DOHH2 (cell line): Measurements from ENCODE around the gene LSM14A.

ENCODE experiments used
- CTCF ChIP-seq: fragments of 200-600 bp; sonication (generic); IDR thresholded peaks from one replicate; pipeline ENCODE4 v1.5.1; 2014; ENCODE audit warnings: antibody characterized with exemption, mild to moderate bottlenecking, low read depth, low read length; ENCODE audit not compliant: poor library complexity, severe bottlenecking
- EZH2phosphoT487 ChIP-seq: fragments of 200-600 bp; sonication (generic); IDR thresholded peaks from 2 replicates; pipeline ENCODE4 v1.6.1; 2017; ENCODE audit warnings: borderline replicate concordance, mild to moderate bottlenecking, antibody characterized with exemption, low read length, moderate library complexity, mixed read lengths

GRCh38 chr19:34220472-34221063 lies 48.3 kb downstream of the LSM14A start:
- TF ChIP-seq CTCF (peak; percentile 87), EZH2phosphoT487 (no peak)
